Endothelial cell of umbilical vein (primary cell): ENCODE results near the gene ECM2.

ENCODE experiments used
- EZH2 ChIP-seq: IDR thresholded peaks from 2 replicates; pipeline ENCODE4 v1.6.1; 2012; ENCODE audit warnings: borderline replicate concordance, low read depth, mild to moderate bottlenecking, moderate library complexity, low read length, inconsistent platforms; ENCODE audit not compliant: severe bottlenecking
- POLR2A ChIP-seq: IDR thresholded peaks from 2 replicates; pipeline ENCODE4 v1.6.1; 2012; ENCODE audit warnings: low read depth, mild to moderate bottlenecking, control low read depth, low read length
- POLR2AphosphoS5 ChIP-seq: IDR thresholded peaks from 2 replicates; pipeline ENCODE4 v1.6.1; 2012; ENCODE audit warnings: low read depth, mild to moderate bottlenecking, control low read depth, low read length, moderate library complexity; ENCODE audit not compliant: insufficient read depth

- TF ChIP-seq POLR2A: no peak
- TF ChIP-seq POLR2AphosphoS5: no peak
- no peak for TF ChIP-seq EZH2
Observed at GRCh38 chr9:92455217-92455616, 80.6 kb downstream of the ECM2 start.
